Gastrocnemius medialis (tissue), 4 donors: ENCODE data around the gene SLC6A6. TPM values are rescaled to one million over a fixed set of nuclear protein-coding genes. Genes with fewer than 3 reads are reported as not detected.

Experiments used
- ATAC-seq, 2 donors: fragments of 150-250 bp; one replicate each; pipeline ENCODE4 v1.9.1; 2016
- DNase-seq, 2 donors: peaks; one replicate each; pipeline ENCODE4 v3.0.0-alpha.2; 2019
- H3K27ac ChIP-seq, 4 donors: fragments of 200-600 bp; sonication (generic); 1 replicate in 1 of 4; 2 replicates in 3 of 4; pipeline ENCODE4 v1.5.1; 2016 to 2018; ENCODE audit warnings: mild to moderate bottlenecking in 2 of 4, moderate library complexity in 1 of 4
- H3K27me3 ChIP-seq, 3 donors: fragments of 200-600 bp; sonication (generic) in 2 of 3; 1 replicate in 1 of 3; 2 replicates in 2 of 3; pipeline versions ENCODE4 v1.5.1 to v1.6.0; 2016 to 2019; ENCODE audit warnings: mild to moderate bottlenecking in 1 of 3, moderate library complexity in 1 of 3
- H3K36me3 ChIP-seq, 2 donors: fragments of 200-600 bp; sonication (generic) in 1 of 2; one replicate each; pipeline ENCODE4 v1.5.1; 2017 to 2018
- H3K4me1 ChIP-seq, 2 donors: fragments of 200-600 bp; sonication (generic) in 1 of 2; one replicate each; pipeline ENCODE4 v1.5.1; 2016 to 2017; ENCODE audit warnings: mild to moderate bottlenecking in 2 of 2
- H3K4me3 ChIP-seq, 4 donors: fragments of 200-600 bp; sonication (generic) in 3 of 4; 1 replicate in 1 of 4; 2 replicates in 3 of 4; pipeline ENCODE4 v1.5.1; 2016 to 2019; ENCODE audit warnings: mild to moderate bottlenecking in 2 of 4
- H3K9me3 ChIP-seq, 3 donors: fragments of 200-600 bp; sonication (generic) in 2 of 3; 1 replicate in 1 of 3; 2 replicates in 2 of 3; pipeline ENCODE4 v1.5.1; 2016 to 2019
- POLR2A ChIP-seq, 2 donors: fragments of 450-650 bp; IDR thresholded peaks; one replicate each; pipeline ENCODE4 v1.6.1; 2017; ENCODE audit warnings: antibody characterized with exemption in 2 of 2, mild to moderate bottlenecking in 2 of 2, moderate library complexity in 2 of 2
- in situ Hi-C, 4 donors: fragments of 200-750 bp; cut with MboI; loops; one replicate each; pipeline versions ENCODE4 v1.15.0 to v1.8.0; 2017; ENCODE audit warnings: low sequenced_read_pairs in 4 of 4
- intact Hi-C: fragments of 100-400 bp; cut with DNase I; formaldehyde crosslinking; loops from one replicate; pipeline ENCODE4 v1.15.1; 2023; ENCODE audit warnings: low total_unique reads
- total RNA-seq, 4 donors: library from RNA; depleted of rRNA; stranded (reverse); fragments of >200 nt; gene quantifications; one replicate each; pipeline versions ENCODE4 v1.1.0 to v1.2.3, GENCODE V29; 2016
- TF ChIP-seq, protein P1 (sequence below), 5 experiments: fragments of 450-650 bp in 3 of 5; fragments of 200-600 bp in 2 of 5; sonication (generic) in 2 of 5; IDR thresholded peaks in 4 of 5; conservative IDR thresholded peaks in 1 of 5; 1 replicate in 4 of 5; 2 replicates in 1 of 5; pipeline ENCODE4 v1.5.1; 2016 to 2019; ENCODE audit warnings: antibody characterized with exemption in 5 of 5, mild to moderate bottlenecking in 3 of 5, moderate library complexity in 3 of 5

SLC6A6 gene
- total RNA-seq, 4 donors from 2014 or later: 42.1 to 119 (median 88.7) TPM

DNA sequence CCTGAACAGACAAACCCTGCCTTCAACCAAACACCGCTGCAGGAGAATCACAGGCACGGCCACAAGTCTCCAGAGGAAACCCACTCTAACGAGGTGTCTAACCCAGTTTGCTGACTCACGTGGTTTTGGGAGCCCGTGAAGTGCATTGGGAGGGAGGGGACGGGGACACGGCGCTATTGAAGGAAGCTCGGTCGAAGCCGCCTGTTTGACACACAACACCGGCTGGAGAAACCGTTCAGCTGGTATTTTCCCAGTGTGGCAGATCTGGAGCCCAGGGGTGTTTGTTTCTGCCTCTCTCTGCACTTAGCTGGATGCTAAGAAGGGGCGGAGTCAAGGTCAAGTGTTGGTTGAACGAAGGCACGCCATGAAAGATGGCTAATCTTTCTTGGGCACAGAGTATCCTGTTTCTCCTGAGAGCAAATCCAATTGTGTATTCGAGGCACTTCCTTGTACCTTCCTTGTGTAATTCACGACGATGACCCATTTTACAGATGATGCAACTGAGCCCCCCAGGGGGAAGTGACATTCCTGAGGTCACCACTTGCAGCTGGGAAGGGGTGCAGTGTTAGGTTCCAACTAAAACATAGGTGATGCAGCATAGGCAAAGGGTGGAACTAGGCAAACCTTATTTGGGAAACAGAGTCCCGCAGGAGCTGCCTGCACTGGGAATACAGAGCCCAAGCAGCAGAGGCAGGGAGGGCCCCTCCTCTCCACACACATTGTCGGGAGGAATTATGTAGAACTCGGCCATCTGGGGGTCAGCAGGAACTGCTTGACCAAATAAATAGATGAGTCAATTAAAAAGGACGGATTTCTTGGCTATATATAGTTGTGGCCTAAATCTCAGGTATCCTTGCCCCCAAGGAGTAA is 22.5 kb downstream of the SLC6A6 start:
- ATAC-seq (peak; percentile 40 to 57), DNase-seq (peak; percentile 61 to 72)
- Histone ChIP-seq H3K4me3 (no peak overlapping the region), H3K27me3 (no peaks in the 10 kb centered on the region), H3K4me1 (peaks cover 58 to 69% of the 10 kb centered on the region in 2 donors), H3K36me3 (no peaks in the 10 kb centered on the region), H3K9me3 (no peaks in the 10 kb centered on the region), H3K27ac (peak overlapping the region; percentile 73 to 89 (median 80))
- intact Hi-C loops: no loop called here
- in situ Hi-C loops: no loop called here
- TF ChIP-seq, protein P1, sequence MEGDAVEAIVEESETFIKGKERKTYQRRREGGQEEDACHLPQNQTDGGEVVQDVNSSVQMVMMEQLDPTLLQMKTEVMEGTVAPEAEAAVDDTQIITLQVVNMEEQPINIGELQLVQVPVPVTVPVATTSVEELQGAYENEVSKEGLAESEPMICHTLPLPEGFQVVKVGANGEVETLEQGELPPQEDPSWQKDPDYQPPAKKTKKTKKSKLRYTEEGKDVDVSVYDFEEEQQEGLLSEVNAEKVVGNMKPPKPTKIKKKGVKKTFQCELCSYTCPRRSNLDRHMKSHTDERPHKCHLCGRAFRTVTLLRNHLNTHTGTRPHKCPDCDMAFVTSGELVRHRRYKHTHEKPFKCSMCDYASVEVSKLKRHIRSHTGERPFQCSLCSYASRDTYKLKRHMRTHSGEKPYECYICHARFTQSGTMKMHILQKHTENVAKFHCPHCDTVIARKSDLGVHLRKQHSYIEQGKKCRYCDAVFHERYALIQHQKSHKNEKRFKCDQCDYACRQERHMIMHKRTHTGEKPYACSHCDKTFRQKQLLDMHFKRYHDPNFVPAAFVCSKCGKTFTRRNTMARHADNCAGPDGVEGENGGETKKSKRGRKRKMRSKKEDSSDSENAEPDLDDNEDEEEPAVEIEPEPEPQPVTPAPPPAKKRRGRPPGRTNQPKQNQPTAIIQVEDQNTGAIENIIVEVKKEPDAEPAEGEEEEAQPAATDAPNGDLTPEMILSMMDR (IDR thresholded peaks at IDR 0.05 in 4 of 5, conservative IDR thresholded peaks at IDR 0.05 in 1 of 5): no peak
- TF ChIP-seq POLR2A (IDR thresholded peaks at IDR 0.05): no peak

GRCh38 chr3:14425581-14426304 is 23.3 kb downstream of the SLC6A6 start:
- intact Hi-C loops (no loop called here), in situ Hi-C loops (no loop called here)
- ATAC-seq: no peak
- Histone ChIP-seq H3K4me3 (no peak overlapping the region), H3K27ac (peak overlapping the region; percentile 73 to 89 (median 80)), H3K36me3 (no peaks in the 10 kb centered on the region), H3K27me3 (no peaks in the 10 kb centered on the region), H3K4me1 (peaks cover 66 to 75% of the 10 kb centered on the region in 2 donors), H3K9me3 (no peaks in the 10 kb centered on the region)
- DNase-seq: no peak
- TF ChIP-seq, protein P1 (IDR thresholded peaks at IDR 0.05 in 4 of 5, conservative IDR thresholded peaks at IDR 0.05 in 1 of 5): no peak
- TF ChIP-seq POLR2A (IDR thresholded peaks at IDR 0.05): no peak

DNA sequence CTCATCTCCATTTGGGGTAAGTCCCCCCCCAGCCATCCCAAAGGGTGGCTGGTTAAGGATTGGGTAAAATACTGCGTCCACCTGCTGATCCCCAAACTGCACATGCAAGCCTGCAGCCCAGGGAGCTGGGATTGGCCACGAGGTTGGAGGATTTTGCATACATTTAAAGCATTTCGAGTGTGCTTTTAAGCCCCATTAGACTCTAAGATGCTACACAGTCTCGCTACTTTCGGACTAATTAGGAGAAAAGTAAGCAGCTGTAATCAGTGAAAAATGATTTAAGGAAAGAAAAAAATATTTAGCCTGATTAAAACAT is 23.9 kb downstream of the SLC6A6 start:
- peaks cover 71 to 81% of the 10 kb centered on the region in 2 donors for H3K4me1 ChIP-seq
- DNase-seq (no peak), ATAC-seq (no peak)
- no peaks in the 10 kb centered on the region for H3K9me3 ChIP-seq
- no peak overlapping the region for H3K4me3 ChIP-seq
- no peaks in the 10 kb centered on the region for H3K27me3 ChIP-seq
- H3K36me3 ChIP-seq: no peaks in the 10 kb centered on the region
- TF ChIP-seq POLR2A (IDR thresholded peaks at IDR 0.05): no peak
- TF ChIP-seq, protein P1 (IDR thresholded peaks at IDR 0.05 in 4 of 5, conservative IDR thresholded peaks at IDR 0.05 in 1 of 5): no peak
- peak overlapping the region in 3 of 4 donors; percentile 74 to 89 (median 85) for H3K27ac ChIP-seq
- in situ Hi-C loops (no loop called here), intact Hi-C loops (no loop called here)

GRCh38 chr3:14428087-14429033 is 26.0 kb downstream of the SLC6A6 start:
- peak overlapping the region; percentile 74 to 89 (median 87) for H3K27ac ChIP-seq
- ATAC-seq: peak; percentile 66 to 67

More at GRCh38 chr3:14428087-14429033, 26.0 kb downstream of the SLC6A6 start:
- DNase-seq: peak; percentile 86 to 96
- in situ Hi-C loops (no loop called here), intact Hi-C loops (loop anchor here (1.0 kb wide), 1 partner anchor 101 kb away; no protein-coding TSS in a partner anchor)
- H3K9me3 ChIP-seq: no peaks in the 10 kb centered on the region
- H3K4me3 ChIP-seq: no peak overlapping the region
- H3K27me3 ChIP-seq: no peaks in the 10 kb centered on the region
- H3K36me3 ChIP-seq: no peaks in the 10 kb centered on the region
- H3K4me1 ChIP-seq: peaks cover 89 to 91% of the 10 kb centered on the region in 2 donors
- TF ChIP-seq, protein P1 (IDR thresholded peaks at IDR 0.05 in 4 of 5, conservative IDR thresholded peaks at IDR 0.05 in 1 of 5): no peak
- no peak for TF ChIP-seq POLR2A (IDR thresholded peaks at IDR 0.05)
